ENCODE results near the gene CAP2.

GRCh38 chr6:17456711-17457110 is 63.3 kb downstream of the CAP2 start:
- TF ChIP-seq POLR2A (IDR thresholded peaks at IDR 0.05) (no peak), CTCF (IDR thresholded peaks at IDR 0.05) (no peak)

Data from thyroid gland (tissue), 4 donors.